Endothelial cell of umbilical vein (primary cell): Measurements from ENCODE around the gene AHRR. TPM values are rescaled to one million over a fixed set of nuclear protein-coding genes. Genes with fewer than 3 reads are reported as not detected.

Source experiments
- BruUV-seq: library from RNA; stranded (reverse); fragments of 400-500 nt; replicated peaks from 2 replicates; lab custom pipeline; 2021; lab: Mats Ljungman, UMichigan
- CTCF ChIA-PET: fragments of 300-600, 350-600 bp; sonication (Branson Sonifier 250); formaldehyde crosslinking; loops from one replicate; lab custom pipeline; 2021; ENCODE audit warnings: antibody characterized with exemption, inconsistent platforms; lab: Charles Lee
- POLR2A ChIA-PET: fragments of 300-600, 350-600 bp; sonication (Branson Sonifier 250); formaldehyde crosslinking; loops from one replicate; lab custom pipeline; 2021; ENCODE audit warnings: antibody characterized with exemption, inconsistent platforms; lab: Charles Lee
- DNase-seq: peaks from one replicate; pipeline ENCODE4 v3.0.0-alpha.2; 2011; ENCODE audit warnings: low read depth, low spot score
- FAIRE-seq: peaks from 2 replicates; lab custom pipeline; 2011; peaks lifted over from hg19 to GRCh38; lab: Jason Lieb, UNC
- H2AFZ ChIP-seq: 2 replicates; pipeline ENCODE4 v1.6.0; 2012; ENCODE audit warnings: low read depth, low read length, control low read depth, inconsistent platforms
- H3K27ac ChIP-seq: 2 replicates; pipeline ENCODE4 v1.5.1; 2011; ENCODE audit warnings: low read depth, mild to moderate bottlenecking, control low read depth, low read length, moderate library complexity; ENCODE audit not compliant: insufficient read depth
- H3K27me3 ChIP-seq, 2 experiments: 2 replicates each; pipeline versions ENCODE4 v1.6.0 to v1.6.1; 2011; ENCODE audit warnings: low read length in 2 of 2, mixed read lengths in 1 of 2; ENCODE audit not compliant: control insufficient read depth in 2 of 2, insufficient read depth in 2 of 2
- H3K36me3 ChIP-seq, 2 experiments: 2 replicates in 1 of 2; 3 replicates in 1 of 2; pipeline ENCODE4 v1.5.1; 2011; ENCODE audit warnings: low read length in 2 of 2, mild to moderate bottlenecking in 1 of 2, moderate library complexity in 1 of 2; ENCODE audit not compliant: control insufficient read depth in 2 of 2, insufficient read depth in 2 of 2; ENCODE audit errors: extremely low read depth in 1 of 2
- H3K4me1 ChIP-seq: 3 replicates; pipeline ENCODE4 v1.5.1; 2011; ENCODE audit warnings: mild to moderate bottlenecking, low read length; ENCODE audit not compliant: control insufficient read depth, insufficient read depth; ENCODE audit errors: extremely low read depth
- H3K4me2 ChIP-seq: 2 replicates; pipeline ENCODE4 v1.6.1; 2011; ENCODE audit warnings: low read length, control low read depth, mixed read lengths; ENCODE audit not compliant: insufficient read depth
- H3K4me3 ChIP-seq, 3 experiments: fragments of 200-600 bp in 1 of 3; sonication (generic), shearing (Covaris generic) in 1 of 3; replicated peaks in 1 of 3; 2 replicates each; pipeline ENCODE4 v1.5.1; 2011 to 2016; ENCODE audit warnings: control low read depth in 3 of 3, low read length in 3 of 3, mild to moderate bottlenecking in 2 of 3, inconsistent platforms in 1 of 3, low read depth in 1 of 3, moderate library complexity in 1 of 3; ENCODE audit not compliant: insufficient read depth in 1 of 3
- H3K79me2 ChIP-seq: 2 replicates; pipeline ENCODE4 v1.6.0; 2012; ENCODE audit warnings: low read length, inconsistent platforms; ENCODE audit not compliant: control insufficient read depth, insufficient read depth
- H3K9ac ChIP-seq: replicated peaks from 2 replicates; pipeline ENCODE3; 2011; ENCODE audit warnings: low read length, control low read depth; ENCODE audit not compliant: insufficient read depth; ENCODE audit errors: extremely low read depth
- H3K9me1 ChIP-seq: replicated peaks from 3 replicates; pipeline ENCODE4 v1.6.0; 2011; ENCODE audit warnings: mild to moderate bottlenecking, low read length; ENCODE audit not compliant: control insufficient read depth, insufficient read depth; ENCODE audit errors: extremely low read depth
- H3K9me3 ChIP-seq: replicated peaks from 2 replicates; pipeline ENCODE4 v1.5.1; 2012; ENCODE audit warnings: low read length, inconsistent platforms; ENCODE audit not compliant: control insufficient read depth, insufficient read depth
- H4K20me1 ChIP-seq: replicated peaks from 2 replicates; pipeline ENCODE3; 2011; ENCODE audit warnings: mild to moderate bottlenecking, low read length; ENCODE audit not compliant: control insufficient read depth, insufficient read depth; ENCODE audit errors: extremely low read depth
- CTCF ChIP-seq, 2 donors: IDR thresholded peaks; 1 replicate in 1 of 2; 2 replicates in 1 of 2; pipeline ENCODE4 v1.5.1; 2011; ENCODE audit warnings: low read length in 2 of 2, mild to moderate bottlenecking in 2 of 2, moderate library complexity in 2 of 2, control low read depth in 1 of 2, inconsistent platforms in 1 of 2, low read depth in 1 of 2; ENCODE audit not compliant: insufficient read depth in 1 of 2; ENCODE audit errors: extremely low read depth in 1 of 2
- JUN ChIP-seq: IDR thresholded peaks from 2 replicates; pipeline ENCODE4 v1.6.1; 2011; ENCODE audit warnings: borderline replicate concordance, low read depth; ENCODE audit not compliant: insufficient read length, insufficient read depth
- dilution Hi-C: fragments of 300-500 bp; cut with MboI; formaldehyde crosslinking; loops from one replicate; pipeline ENCODE4 v1.15.0; 2019; ENCODE audit warnings: low sequenced_read_pairs; ENCODE audit not compliant: extremely low pct_ligation_motif_present
- intact Hi-C: fragments of 100-400 bp; cut with micrococcal nuclease; formaldehyde crosslinking; loops from one replicate; pipeline ENCODE4 v1.10.0; 2022
- polyA plus RNA-seq, 4 experiments: library from polyadenylated mRNA; depleted of rRNA in 3 of 4; stranded (reverse) in 3 of 4; unstranded in 1 of 4; fragments of >200 nt; gene quantifications; 2 replicates each; pipeline versions ENCODE4 v1.2.1 to v1.2.3, GENCODE V29; 2011 to 2012; ENCODE audit warnings: missing spikeins in 1 of 4
- total RNA-seq: library from RNA; stranded (reverse); gene quantifications from 2 replicates; pipeline ENCODE4 v1.2.3, GENCODE V29; 2021

Gene AHRR
- total and polyA plus RNA-seq, 2 donors (not counting 3 experiments of a cell fraction or from before 2014, with no cell fraction given) = 3.1 to 7.3 TPM

- ChIA-PET CTCF (interaction anchor here (0.6 to 1.8 kb wide), 7 partner anchors 8 to 109 kb away, joined by 3 to 7 read pairs (median 5); no protein-coding TSS in a partner anchor), POLR2A (no interaction called here)
- H3K36me3 ChIP-seq = no peaks in the 10 kb centered on the region
- H3K79me2 ChIP-seq = peaks cover 22% of the 10 kb centered on the region
- no peak overlapping the region for H3K4me3 ChIP-seq
- H2AFZ ChIP-seq = no peak overlapping the region
- no peaks in the 10 kb centered on the region for H3K9me1 ChIP-seq
- H3K9me3 ChIP-seq = no peaks in the 10 kb centered on the region
- no peaks in the 10 kb centered on the region for H4K20me1 ChIP-seq
- H3K9ac ChIP-seq = no peak overlapping the region
- no peak overlapping the region for H3K4me2 ChIP-seq
- H3K4me1 ChIP-seq = peaks cover 6% of the 10 kb centered on the region
- FAIRE-seq (peak; percentile 43), DNase-seq (peak; percentile 24)
- intact Hi-C loops = no loop called here
- TF ChIP-seq JUN (no peak), CTCF (IDR thresholded peaks at IDR 0.05; ENCODE audit: extremely low read depth in 1 of 2, insufficient read depth in 1 of 2, low read depth in 1 of 2, low read length in 2 of 2) (peak in 1 of 2 donors; percentile 27)
- no peak overlapping the region for H3K27ac ChIP-seq
- dilution Hi-C loops = no loop called here
- BruUV-seq = no TSS peak
- H3K27me3 ChIP-seq = no peaks in the 10 kb centered on the region
These were observed 16.1 kb downstream of the AHRR start for GRCh38 chr5:337563-338130.
